A549 (cell line): ENCODE data around the gene SS18. TPM values are rescaled to one million over a fixed set of nuclear protein-coding genes. Genes with fewer than 3 reads are reported as not detected.

Experiments used
- ATAC-seq, 2 experiments: fragments of 200-7000 bp in 1 of 2; fragments of >200 bp in 1 of 2; cut with Nextera tagmentation in 1 of 2; cut with Tn5 transposase in 1 of 2; 3 replicates each; pipeline versions ENCODE4 v1.8.0 to v1.9.1; 2018 to 2020; ENCODE audit warnings: mild to moderate bottlenecking in 1 of 2, moderate library complexity in 1 of 2
- CTCF ChIA-PET: fragments of 300-600 bp; sonication (Branson Sonifier 250); formaldehyde crosslinking; extraction: SDS; loops from one replicate; lab custom pipeline; 2021; ENCODE audit warnings: antibody characterized with exemption, inconsistent platforms; lab: Yijun Ruan, JAX
- POLR2A ChIA-PET: fragments of 350-600 bp; formaldehyde crosslinking; extraction: SDS; loops from one replicate; lab custom pipeline; 2021; ENCODE audit warnings: antibody characterized with exemption, inconsistent platforms; lab: Yijun Ruan, JAX
- DNase-seq, 2 experiments: peaks; one replicate each; pipeline versions ENCODE4 v3.0.0 to v3.0.0-alpha.2; 2011 to 2016; ENCODE audit warnings: low read depth in 1 of 2, low spot score in 1 of 2
- FAIRE-seq: peaks from 2 replicates; lab custom pipeline; 2011; peaks lifted over from hg19 to GRCh38; lab: Jason Lieb, UNC
- H3K27ac ChIP-seq, 2 experiments: fragments of >200 bp; sonication (Bioruptor Twin); formaldehyde crosslinking; 3 replicates each; pipeline ENCODE4 v1.5.1; 2016 to 2017
- H3K4me1 ChIP-seq: fragments of >200 bp; sonication (Bioruptor Twin); formaldehyde crosslinking; 3 replicates; pipeline ENCODE4 v1.6.1; 2016
- H3K4me2 ChIP-seq: fragments of >200 bp; sonication (Bioruptor Twin); formaldehyde crosslinking; 3 replicates; pipeline ENCODE4 v1.6.1; 2016
- H3K4me3 ChIP-seq: fragments of >200 bp; sonication (Bioruptor Twin); formaldehyde crosslinking; 3 replicates; pipeline ENCODE4 v1.5.1; 2016
- H3K9me3 ChIP-seq: fragments of >200 bp; sonication (Bioruptor Twin); formaldehyde crosslinking; 3 replicates; pipeline ENCODE4 v1.6.1; 2016
- ESRRA ChIP-seq: fragments of 150-350 bp; IDR thresholded peaks from 2 replicates; pipeline ENCODE4 v1.6.1; 2014; ENCODE audit warnings: mild to moderate bottlenecking, low read length, borderline replicate concordance
- FOSB ChIP-seq: fragments of 250-450 bp; sonication (Bioruptor Pico); IDR thresholded peaks from 2 replicates; pipeline ENCODE4 v1.5.0; 2020; ENCODE audit warnings: mild to moderate bottlenecking, moderate library complexity
- HDAC2 ChIP-seq: fragments of 200-600 bp; sonication (generic); IDR thresholded peaks from 2 replicates; pipeline ENCODE4 v1.6.1; 2016
- HOXA7 ChIP-seq: fragments of 250-450 bp; sonication (Bioruptor Pico); IDR thresholded peaks from 2 replicates; pipeline ENCODE4 v1.5.0; 2020; ENCODE audit warnings: mild to moderate bottlenecking, moderate library complexity
- HOXB13 ChIP-seq: fragments of 250-450 bp; sonication (Bioruptor Pico); IDR thresholded peaks from 2 replicates; pipeline ENCODE4 v1.5.0; 2020; ENCODE audit warnings: low read depth, mild to moderate bottlenecking, moderate library complexity
- HOXB5 ChIP-seq: fragments of 250-450 bp; sonication (Bioruptor Pico); IDR thresholded peaks from 2 replicates; pipeline ENCODE4 v1.5.0; 2020; ENCODE audit warnings: mild to moderate bottlenecking, moderate library complexity
- KDM1A ChIP-seq: fragments of 200-600 bp; sonication (generic); IDR thresholded peaks from 2 replicates; pipeline ENCODE4 v1.6.1; 2016; ENCODE audit warnings: low read depth, mild to moderate bottlenecking
- KDM5A ChIP-seq: fragments of 200-600 bp; sonication (generic); IDR thresholded peaks from 2 replicates; pipeline ENCODE4 v1.6.1; 2016; ENCODE audit warnings: antibody characterized with exemption, mild to moderate bottlenecking
- MAFK ChIP-seq: fragments of 450-650 bp; IDR thresholded peaks from 2 replicates; pipeline ENCODE4 v1.6.1; 2014; ENCODE audit not compliant: partially characterized antibody
- MAZ ChIP-seq: fragments of 150-350 bp; IDR thresholded peaks from 2 replicates; pipeline ENCODE4 v1.6.1; 2014; ENCODE audit warnings: antibody characterized with exemption, low read depth, low read length, borderline replicate concordance
- NPAS2 ChIP-seq: fragments of 250-450 bp; sonication (Bioruptor Pico); IDR thresholded peaks from 2 replicates; pipeline ENCODE4 v1.8.0; 2022; ENCODE audit warnings: mild to moderate bottlenecking, moderate library complexity, borderline replicate concordance
- NR3C1 ChIP-seq: fragments of >200 bp; sonication (Bioruptor Twin); formaldehyde crosslinking; IDR thresholded peaks from 3 replicates; pipeline ENCODE4 v1.6.1; 2017
- POLR2AphosphoS2 ChIP-seq: conservative IDR thresholded peaks from 2 replicates; pipeline ENCODE4 v1.6.1; 2012; ENCODE audit warnings: low read length, improper control_type of control experiment, inconsistent platforms
- RAD21 ChIP-seq, 2 experiments: fragments of >200 bp in 1 of 2; sonication (Bioruptor Twin) in 1 of 2; formaldehyde crosslinking in 1 of 2; IDR thresholded peaks in 1 of 2; conservative IDR thresholded peaks in 1 of 2; 2 replicates in 1 of 2; 3 replicates in 1 of 2; pipeline ENCODE4 v1.6.1; 2012 to 2018; ENCODE audit warnings: inconsistent platforms in 1 of 2
- RCOR1 ChIP-seq: fragments of 150-350 bp; IDR thresholded peaks from 2 replicates; pipeline ENCODE4 v1.6.1; 2014; ENCODE audit warnings: antibody characterized with exemption, low read length, low read depth
- RNF2 ChIP-seq: fragments of 200-600 bp; sonication (generic); IDR thresholded peaks from 2 replicates; pipeline ENCODE4 v1.6.1; 2016; ENCODE audit warnings: low read depth, mild to moderate bottlenecking, antibody characterized with exemption, moderate library complexity, borderline replicate concordance
- TP53 ChIP-seq: fragments of 250-450 bp; sonication (Bioruptor Pico); IDR thresholded peaks from 2 replicates; pipeline ENCODE4 v1.5.0; 2021; ENCODE audit warnings: mild to moderate bottlenecking, moderate library complexity
- ZC3H11A ChIP-seq: fragments of 450-650 bp; IDR thresholded peaks from 2 replicates; pipeline ENCODE4 v1.6.1; 2014; ENCODE audit warnings: antibody characterized with exemption, mild to moderate bottlenecking
- ZNF302 ChIP-seq: fragments of 250-450 bp; sonication (Bioruptor Pico); IDR thresholded peaks from 2 replicates; pipeline ENCODE4 v1.9.0; 2021; ENCODE audit warnings: inconsistent platforms, mild to moderate bottlenecking, moderate library complexity
- WGBS: methylation state at CpG from one replicate; pipeline ENCODE4 v1.1.6; 2017; ENCODE audit errors: missing lambda C conversion rate; 5-methylcytosine and 5-hydroxymethylcytosine counted together
- polyA plus RNA-seq, 4 experiments: library from polyadenylated mRNA; depleted of rRNA in 3 of 4; stranded (reverse); fragments of >200 nt; fragmentation: RNase III in 1 of 4; extraction: RNeasy Plus Mini Kit Qiagen cat#74134 plus additional on column Dnase treatment in 1 of 4; gene quantifications; 2 replicates in 3 of 4; 3 replicates in 1 of 4; pipeline ENCODE4 v1.2.3, GENCODE V29; 2011 to 2017
- TF ChIP-seq, protein P1 (sequence below): IDR thresholded peaks from 2 replicates; pipeline ENCODE4 v1.6.1; 2012; ENCODE audit warnings: low read depth, borderline replicate concordance
- TF ChIP-seq, protein P2 (sequence below): fragments of 250-450 bp; sonication (Bioruptor Pico); IDR thresholded peaks from 2 replicates; pipeline ENCODE4 v1.5.0; 2021; ENCODE audit warnings: mild to moderate bottlenecking, moderate library complexity, borderline replicate concordance
- TF ChIP-seq, protein P3 (sequence below): fragments of 250-450 bp; sonication (Bioruptor Pico); IDR thresholded peaks from 2 replicates; pipeline ENCODE4 v1.5.0; 2020; ENCODE audit warnings: low read depth, mild to moderate bottlenecking, moderate library complexity
- TF ChIP-seq, protein P4 (sequence below): fragments of >200 bp; sonication (Bioruptor Twin); formaldehyde crosslinking; IDR thresholded peaks from 3 replicates; pipeline ENCODE4 v1.6.1; 2016
- TF ChIP-seq, protein P5 (sequence below): fragments of 450-650 bp; IDR thresholded peaks from 2 replicates; pipeline ENCODE4 v1.6.1; 2014; ENCODE audit warnings: antibody characterized with exemption

The SS18 gene
- polyA plus RNA-seq, 2 of the 4 experiments (the other 2 are of a cell fraction): 59.0 to 119 TPM

DNA sequence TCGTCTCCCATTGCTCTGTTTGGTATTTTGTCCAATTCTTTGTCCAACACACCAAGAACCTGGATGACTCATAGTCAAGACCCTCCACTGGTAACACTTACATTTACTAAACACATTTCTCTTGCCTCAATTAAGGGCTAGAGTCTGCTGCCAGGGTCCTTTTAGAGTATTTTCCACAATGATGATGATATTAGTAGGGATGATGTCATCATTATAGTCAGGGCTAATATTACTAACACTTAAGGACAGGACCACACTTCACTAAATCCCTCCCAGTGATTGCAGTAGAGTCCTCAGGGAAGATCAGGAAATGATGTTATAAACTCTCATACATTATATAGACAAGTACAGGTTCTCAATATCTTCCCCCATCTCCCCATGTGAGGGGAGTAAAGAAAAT is 13.6 kb upstream of the SS18 start:
- no peaks in the 10 kb centered on the region for H3K4me1 ChIP-seq
- ChIA-PET CTCF (no interaction called here), POLR2A (no interaction called here)
- FAIRE-seq: no peak
- no peaks in the 10 kb centered on the region for H3K9me3 ChIP-seq
- ATAC-seq: no peak
- no peak for DNase-seq
- H3K4me3 ChIP-seq: no peak overlapping the region
- TF ChIP-seq ZNF302 (CRISPR knock-in tag): no peak
- no peak for TF ChIP-seq HDAC2
- no peak for TF ChIP-seq RNF2
- no peak for TF ChIP-seq RCOR1
- TF ChIP-seq, protein P1, sequence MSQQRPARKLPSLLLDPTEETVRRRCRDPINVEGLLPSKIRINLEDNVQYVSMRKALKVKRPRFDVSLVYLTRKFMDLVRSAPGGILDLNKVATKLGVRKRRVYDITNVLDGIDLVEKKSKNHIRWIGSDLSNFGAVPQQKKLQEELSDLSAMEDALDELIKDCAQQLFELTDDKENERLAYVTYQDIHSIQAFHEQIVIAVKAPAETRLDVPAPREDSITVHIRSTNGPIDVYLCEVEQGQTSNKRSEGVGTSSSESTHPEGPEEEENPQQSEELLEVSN: no peak
- TF ChIP-seq RAD21 (conservative IDR thresholded peaks at IDR 0.05 in 1 of 2, IDR thresholded peaks at IDR 0.05 in 1 of 2): no peak
- TF ChIP-seq HOXB13: no peak
- no peak overlapping the region for H3K4me2 ChIP-seq
- 50% methylated on average over 1 of the region's 1 CpG for WGBS
- no peak overlapping the region for H3K27ac ChIP-seq

DNA sequence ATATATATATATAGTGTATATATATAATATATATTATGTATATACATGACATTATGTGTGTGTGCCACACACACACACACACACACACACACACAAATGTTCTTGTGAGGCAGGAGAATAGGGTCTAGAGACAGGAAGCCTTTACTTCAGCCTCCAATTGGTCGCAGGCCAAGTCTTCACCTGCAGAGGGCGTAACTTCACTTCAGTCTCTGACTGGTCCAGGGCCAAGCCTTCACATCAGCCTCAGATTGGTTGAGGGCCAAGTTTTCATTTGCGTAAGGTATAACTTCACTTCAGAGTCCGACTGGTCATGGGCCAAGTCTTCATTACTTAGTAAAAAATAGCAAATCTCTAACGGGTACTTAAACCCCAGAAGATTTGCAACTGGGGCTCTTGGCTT is 13.2 kb upstream of the SS18 start:
- DNase-seq: peak in 1 of 2 experiments; percentile 39
- POLR2A ChIA-PET: no interaction called here
- TF ChIP-seq FOSB: no peak
- no peak for TF ChIP-seq KDM1A
- TF ChIP-seq NPAS2 (CRISPR knock-in tag): no peak
- no peak for TF ChIP-seq TP53 (CRISPR knock-in tag)
- TF ChIP-seq, protein P2, sequence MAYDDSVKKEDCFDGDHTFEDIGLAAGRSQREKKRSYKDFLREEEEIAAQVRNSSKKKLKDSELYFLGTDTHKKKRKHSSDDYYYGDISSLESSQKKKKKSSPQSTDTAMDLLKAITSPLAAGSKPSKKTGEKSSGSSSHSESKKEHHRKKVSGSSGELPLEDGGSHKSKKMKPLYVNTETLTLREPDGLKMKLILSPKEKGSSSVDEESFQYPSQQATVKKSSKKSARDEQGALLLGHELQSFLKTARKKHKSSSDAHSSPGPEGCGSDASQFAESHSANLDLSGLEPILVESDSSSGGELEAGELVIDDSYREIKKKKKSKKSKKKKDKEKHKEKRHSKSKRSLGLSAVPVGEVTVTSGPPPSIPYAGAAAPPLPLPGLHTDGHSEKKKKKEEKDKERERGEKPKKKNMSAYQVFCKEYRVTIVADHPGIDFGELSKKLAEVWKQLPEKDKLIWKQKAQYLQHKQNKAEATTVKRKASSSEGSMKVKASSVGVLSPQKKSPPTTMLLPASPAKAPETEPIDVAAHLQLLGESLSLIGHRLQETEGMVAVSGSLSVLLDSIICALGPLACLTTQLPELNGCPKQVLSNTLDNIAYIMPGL (CRISPR knock-in tag): no peak
- TF ChIP-seq, protein P3, sequence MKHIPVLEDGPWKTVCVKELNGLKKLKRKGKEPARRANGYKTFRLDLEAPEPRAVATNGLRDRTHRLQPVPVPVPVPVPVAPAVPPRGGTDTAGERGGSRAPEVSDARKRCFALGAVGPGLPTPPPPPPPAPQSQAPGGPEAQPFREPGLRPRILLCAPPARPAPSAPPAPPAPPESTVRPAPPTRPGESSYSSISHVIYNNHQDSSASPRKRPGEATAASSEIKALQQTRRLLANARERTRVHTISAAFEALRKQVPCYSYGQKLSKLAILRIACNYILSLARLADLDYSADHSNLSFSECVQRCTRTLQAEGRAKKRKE (CRISPR knock-in tag): no peak
- TF ChIP-seq MAFK: no peak
- no peak for TF ChIP-seq ESRRA
- no peak for TF ChIP-seq MAZ
- TF ChIP-seq HOXA7 (CRISPR knock-in tag): no peak
- no peak for TF ChIP-seq HOXB5 (CRISPR knock-in tag)
- TF ChIP-seq, all 56 proteins: peak for 0
- no peak for FAIRE-seq
- CTCF ChIA-PET: no interaction called here
- Histone ChIP-seq H3K9me3 (no peaks in the 10 kb centered on the region), H3K4me1 (no peaks in the 10 kb centered on the region), H3K27ac (no peak overlapping the region), H3K4me3 (no peak overlapping the region), H3K4me2 (no peak overlapping the region)
- WGBS: 47% methylated on average over 5 of the region's 5 CpGs
- ATAC-seq: 0 out of 6 replicates have a peak, but pooled peaks of 1 of the 2 experiments have one; percentile 45

DNA sequence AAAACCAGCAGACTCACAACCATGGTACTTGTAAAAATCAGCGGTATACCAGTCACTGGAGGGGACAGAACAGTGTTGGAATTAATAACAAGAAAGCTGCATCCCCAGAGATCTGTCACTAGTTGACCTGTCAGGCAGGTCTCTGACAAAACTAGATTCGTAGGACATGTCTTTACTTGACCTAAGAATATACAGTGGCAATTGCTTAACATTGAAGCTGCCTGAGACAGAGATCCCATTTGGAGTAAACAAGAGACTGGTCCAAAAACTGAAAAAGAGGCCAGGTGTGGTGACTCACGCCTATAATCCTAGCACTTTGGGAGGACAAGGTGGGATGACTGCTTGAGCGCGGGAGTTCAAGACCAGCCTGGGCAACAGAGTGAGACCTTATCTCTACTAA is 7.2 kb upstream of the SS18 start:
- Histone ChIP-seq H3K4me1 (no peaks in the 10 kb centered on the region), H3K27ac (no peak overlapping the region), H3K9me3 (no peaks in the 10 kb centered on the region), H3K4me3 (no peak overlapping the region), H3K4me2 (no peak overlapping the region)
- no peak for FAIRE-seq
- ChIA-PET CTCF (no interaction called here), POLR2A (no interaction called here)
- no peak for TF ChIP-seq MAZ
- TF ChIP-seq POLR2AphosphoS2: no peak
- TF ChIP-seq, protein P3 (CRISPR knock-in tag): no peak
- TF ChIP-seq, protein P4, sequence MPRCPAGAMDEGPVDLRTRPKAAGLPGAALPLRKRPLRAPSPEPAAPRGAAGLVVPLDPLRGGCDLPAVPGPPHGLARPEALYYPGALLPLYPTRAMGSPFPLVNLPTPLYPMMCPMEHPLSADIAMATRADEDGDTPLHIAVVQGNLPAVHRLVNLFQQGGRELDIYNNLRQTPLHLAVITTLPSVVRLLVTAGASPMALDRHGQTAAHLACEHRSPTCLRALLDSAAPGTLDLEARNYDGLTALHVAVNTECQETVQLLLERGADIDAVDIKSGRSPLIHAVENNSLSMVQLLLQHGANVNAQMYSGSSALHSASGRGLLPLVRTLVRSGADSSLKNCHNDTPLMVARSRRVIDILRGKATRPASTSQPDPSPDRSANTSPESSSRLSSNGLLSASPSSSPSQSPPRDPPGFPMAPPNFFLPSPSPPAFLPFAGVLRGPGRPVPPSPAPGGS: no peak
- TF ChIP-seq ZC3H11A: no peak
- TF ChIP-seq, protein P1: no peak
- no peak for TF ChIP-seq NR3C1
- TF ChIP-seq, protein P5, sequence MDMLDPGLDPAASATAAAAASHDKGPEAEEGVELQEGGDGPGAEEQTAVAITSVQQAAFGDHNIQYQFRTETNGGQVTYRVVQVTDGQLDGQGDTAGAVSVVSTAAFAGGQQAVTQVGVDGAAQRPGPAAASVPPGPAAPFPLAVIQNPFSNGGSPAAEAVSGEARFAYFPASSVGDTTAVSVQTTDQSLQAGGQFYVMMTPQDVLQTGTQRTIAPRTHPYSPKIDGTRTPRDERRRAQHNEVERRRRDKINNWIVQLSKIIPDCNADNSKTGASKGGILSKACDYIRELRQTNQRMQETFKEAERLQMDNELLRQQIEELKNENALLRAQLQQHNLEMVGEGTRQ: no peak
- TF ChIP-seq KDM5A: no peak
- no peak for DNase-seq
- 89% methylated on average over 5 of the region's 5 CpGs for WGBS
- ATAC-seq: no peak
